Measurements from ENCODE around the gene UBE2S. TPM values are rescaled to one million over a fixed set of nuclear protein-coding genes. Genes with fewer than 3 reads are reported as not detected.

The UBE2S gene
- total RNA-seq, 1 experiment from 2014 or later = 635 TPM

DNA sequence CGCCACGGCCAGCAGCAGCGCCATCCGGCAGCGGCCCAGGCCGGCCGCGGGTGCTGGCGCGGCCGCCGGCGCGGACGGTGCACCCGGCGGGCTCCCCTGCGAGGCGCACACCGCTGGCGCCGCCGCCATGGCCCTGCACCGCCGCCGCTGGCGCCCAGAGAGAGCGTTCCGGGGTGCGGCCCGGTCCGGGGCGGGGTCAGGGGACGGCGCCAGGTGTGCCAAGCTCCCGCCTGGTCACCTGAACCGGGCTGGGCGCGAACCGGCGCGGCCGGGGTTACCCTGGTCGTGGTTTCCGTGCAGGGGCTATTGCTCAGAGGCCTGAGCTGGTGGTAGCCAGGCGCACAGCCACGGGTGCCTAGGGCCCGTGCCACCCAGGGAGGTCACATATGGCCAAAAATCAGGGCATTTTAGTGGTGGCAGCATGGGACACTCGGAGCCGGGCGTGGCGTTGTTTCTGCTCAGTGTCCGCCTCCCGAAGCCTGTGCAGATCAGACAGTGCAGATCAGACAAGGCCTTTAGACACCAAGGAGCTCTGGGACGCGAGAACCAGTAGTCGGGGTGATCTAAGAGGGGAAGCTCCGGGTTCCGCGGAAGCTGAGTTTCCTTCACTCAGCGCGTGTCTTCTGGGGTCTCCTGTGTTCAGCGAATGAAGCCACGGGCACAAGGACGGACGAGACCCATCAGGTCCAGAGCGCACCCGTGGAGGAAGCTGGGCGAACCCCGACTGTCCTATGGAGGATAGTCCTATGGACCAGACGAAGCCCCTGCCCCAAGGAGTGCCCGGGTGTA is 23.3 kb downstream of the UBE2S start, which contains the start of gene TMEM238:
TMEM238 (minus strand) TSS at position 162 of the 789 bp plus-strand sequence; CDS start at position 129, 33 bp downstream.
- peak; percentile 28 for ATAC-seq
- Histone ChIP-seq H3K9me3 (ENCODE audit: control insufficient read depth, insufficient read depth, low read depth, low read length) (no peaks in the 10 kb centered on the region), H3K27ac (ENCODE audit: low read length) (peak within 1 kb of the TSS; percentile 97), H3K27me3 (ENCODE audit: control insufficient read depth, insufficient read depth, low read length) (no peaks in the 10 kb centered on the region), H3K4me3 (ENCODE audit: low read depth in 2 of 2, low read length in 2 of 2) (peak within 1 kb of the TSS; percentile 75 to 98), H3K4me1 (ENCODE audit: control insufficient read depth, insufficient read depth, low read length) (peaks cover 30% of the 10 kb centered on the region), H3K36me3 (ENCODE audit: control insufficient read depth, insufficient read depth, low read length) (peaks cover 22% of the 10 kb centered on the region)
- ChIA-PET POLR2A (interaction anchor here (0.6 to 1.4 kb wide), 4 partner anchors 33 to 280 kb away, joined by 3 read pairs; partner anchors contain the start of gene KMT5C), CTCF (interaction anchor here (0.6 to 1.4 kb wide), 6 partner anchors 70 to 909 kb away, joined by 3 to 7 read pairs (median 6); no protein-coding TSS in a partner anchor)
- DNase-seq (ENCODE audit: low read depth, low spot score) = no peak
- no TSS peak for BruUV-seq (replicated peaks)
- TF ChIP-seq SIN3A (IDR thresholded peaks at IDR 0.05; ENCODE audit: borderline replicate concordance, insufficient read depth, low read depth, low read length) (no peak), TCF7L2 (IDR thresholded peaks at IDR 0.05; ENCODE audit: low read depth, low read length) (no peak), POLR2AphosphoS5 (IDR thresholded peaks at IDR 0.05; ENCODE audit: low read depth, low read length) (peak; percentile 17; the same call in 1 of the 2 replicates)
- TF ChIP-seq, protein P1, sequence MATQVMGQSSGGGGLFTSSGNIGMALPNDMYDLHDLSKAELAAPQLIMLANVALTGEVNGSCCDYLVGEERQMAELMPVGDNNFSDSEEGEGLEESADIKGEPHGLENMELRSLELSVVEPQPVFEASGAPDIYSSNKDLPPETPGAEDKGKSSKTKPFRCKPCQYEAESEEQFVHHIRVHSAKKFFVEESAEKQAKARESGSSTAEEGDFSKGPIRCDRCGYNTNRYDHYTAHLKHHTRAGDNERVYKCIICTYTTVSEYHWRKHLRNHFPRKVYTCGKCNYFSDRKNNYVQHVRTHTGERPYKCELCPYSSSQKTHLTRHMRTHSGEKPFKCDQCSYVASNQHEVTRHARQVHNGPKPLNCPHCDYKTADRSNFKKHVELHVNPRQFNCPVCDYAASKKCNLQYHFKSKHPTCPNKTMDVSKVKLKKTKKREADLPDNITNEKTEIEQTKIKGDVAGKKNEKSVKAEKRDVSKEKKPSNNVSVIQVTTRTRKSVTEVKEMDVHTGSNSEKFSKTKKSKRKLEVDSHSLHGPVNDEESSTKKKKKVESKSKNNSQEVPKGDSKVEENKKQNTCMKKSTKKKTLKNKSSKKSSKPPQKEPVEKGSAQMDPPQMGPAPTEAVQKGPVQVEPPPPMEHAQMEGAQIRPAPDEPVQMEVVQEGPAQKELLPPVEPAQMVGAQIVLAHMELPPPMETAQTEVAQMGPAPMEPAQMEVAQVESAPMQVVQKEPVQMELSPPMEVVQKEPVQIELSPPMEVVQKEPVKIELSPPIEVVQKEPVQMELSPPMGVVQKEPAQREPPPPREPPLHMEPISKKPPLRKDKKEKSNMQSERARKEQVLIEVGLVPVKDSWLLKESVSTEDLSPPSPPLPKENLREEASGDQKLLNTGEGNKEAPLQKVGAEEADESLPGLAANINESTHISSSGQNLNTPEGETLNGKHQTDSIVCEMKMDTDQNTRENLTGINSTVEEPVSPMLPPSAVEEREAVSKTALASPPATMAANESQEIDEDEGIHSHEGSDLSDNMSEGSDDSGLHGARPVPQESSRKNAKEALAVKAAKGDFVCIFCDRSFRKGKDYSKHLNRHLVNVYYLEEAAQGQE (IDR thresholded peaks at IDR 0.05; ENCODE audit: insufficient read depth in 1 of 2, low read depth in 2 of 2, low read length in 1 of 2) = no peak
- TF ChIP-seq, protein P2, sequence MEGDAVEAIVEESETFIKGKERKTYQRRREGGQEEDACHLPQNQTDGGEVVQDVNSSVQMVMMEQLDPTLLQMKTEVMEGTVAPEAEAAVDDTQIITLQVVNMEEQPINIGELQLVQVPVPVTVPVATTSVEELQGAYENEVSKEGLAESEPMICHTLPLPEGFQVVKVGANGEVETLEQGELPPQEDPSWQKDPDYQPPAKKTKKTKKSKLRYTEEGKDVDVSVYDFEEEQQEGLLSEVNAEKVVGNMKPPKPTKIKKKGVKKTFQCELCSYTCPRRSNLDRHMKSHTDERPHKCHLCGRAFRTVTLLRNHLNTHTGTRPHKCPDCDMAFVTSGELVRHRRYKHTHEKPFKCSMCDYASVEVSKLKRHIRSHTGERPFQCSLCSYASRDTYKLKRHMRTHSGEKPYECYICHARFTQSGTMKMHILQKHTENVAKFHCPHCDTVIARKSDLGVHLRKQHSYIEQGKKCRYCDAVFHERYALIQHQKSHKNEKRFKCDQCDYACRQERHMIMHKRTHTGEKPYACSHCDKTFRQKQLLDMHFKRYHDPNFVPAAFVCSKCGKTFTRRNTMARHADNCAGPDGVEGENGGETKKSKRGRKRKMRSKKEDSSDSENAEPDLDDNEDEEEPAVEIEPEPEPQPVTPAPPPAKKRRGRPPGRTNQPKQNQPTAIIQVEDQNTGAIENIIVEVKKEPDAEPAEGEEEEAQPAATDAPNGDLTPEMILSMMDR (IDR thresholded peaks at IDR 0.05) = no peak
- intact Hi-C loops (cut with micrococcal nuclease; ENCODE audit: unreplicated experiment) (no loop called here), in situ Hi-C loops (cut with HindIII; ENCODE audit: low pct_unique_long_range_greater_than_20kb, low sequenced_read_pairs) (no loop called here)

DNA sequence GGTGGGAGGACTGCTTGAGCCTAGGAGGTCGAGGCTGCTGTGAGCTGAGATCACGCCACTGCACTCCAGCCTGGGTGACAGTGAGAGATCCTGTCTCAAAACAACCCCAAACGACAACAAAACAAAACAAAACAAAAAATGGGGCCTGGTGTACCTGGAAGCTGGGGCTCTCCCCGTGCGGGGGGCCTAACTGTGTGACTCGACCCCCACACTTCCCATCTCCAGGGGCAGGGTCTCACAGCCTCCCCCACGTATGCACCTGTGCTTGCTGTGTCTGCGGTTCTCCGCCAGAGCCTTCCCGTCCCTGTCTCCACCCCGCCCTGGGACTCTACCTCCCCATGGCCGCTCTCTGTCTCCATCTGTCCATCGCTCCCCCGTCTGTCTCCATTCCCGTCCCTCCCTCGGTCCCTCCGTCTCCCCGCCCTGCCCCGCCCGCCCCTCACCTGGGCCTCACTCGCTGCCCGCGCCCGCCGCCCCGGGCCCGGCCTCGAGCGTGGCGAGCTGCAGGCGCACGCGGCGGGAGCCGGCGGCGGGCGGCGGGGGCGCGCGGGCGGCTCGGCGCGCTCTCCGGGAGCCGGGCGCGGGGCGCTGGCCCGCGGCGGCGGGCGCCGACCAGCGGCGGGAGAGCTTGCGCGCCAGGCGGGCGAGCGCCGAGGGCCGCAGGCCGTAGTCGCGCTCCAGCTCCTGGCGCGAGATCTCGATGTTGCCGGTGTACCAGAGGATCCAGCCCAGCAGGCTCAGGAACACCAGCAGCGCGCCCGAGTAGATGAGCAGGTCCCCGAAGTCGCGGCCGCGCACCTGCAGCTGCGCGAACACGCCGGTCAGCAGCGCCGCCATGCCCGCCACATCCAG is 24.1 kb downstream of the UBE2S start:
- peak overlapping the region; percentile 45 for H3K27ac ChIP-seq (ENCODE audit: low read length)
- ChIA-PET CTCF (interaction anchor here (0.5 to 1.4 kb wide), 8 partner anchors 71 to 908 kb away, joined by 3 to 7 read pairs (median 4); no protein-coding TSS in a partner anchor), POLR2A (interaction anchor here (0.6 to 1.4 kb wide), 3 partner anchors 44 to 434 kb away, joined by 3 to 7 read pairs (median 3); partner anchors contain the start of gene KMT5C)
- intact Hi-C loops (cut with micrococcal nuclease; ENCODE audit: unreplicated experiment) = no loop called here
- in situ Hi-C loops (cut with HindIII; ENCODE audit: low pct_unique_long_range_greater_than_20kb, low sequenced_read_pairs) = no loop called here
- peak overlapping the region; percentile 75 to 98 for H3K4me3 ChIP-seq (ENCODE audit: low read depth in 2 of 2, low read length in 2 of 2)
- no peak for DNase-seq (ENCODE audit: low read depth, low spot score)
- no peaks in the 10 kb centered on the region for H3K27me3 ChIP-seq (ENCODE audit: control insufficient read depth, insufficient read depth, low read length)
- peaks cover 21% of the 10 kb centered on the region for H3K4me1 ChIP-seq (ENCODE audit: control insufficient read depth, insufficient read depth, low read length)
- 0 out of 2 replicates have a peak, but pooled peaks have one; percentile 48 for TF ChIP-seq POLR2AphosphoS5 (IDR thresholded peaks at IDR 0.05; ENCODE audit: low read depth, low read length)
- TF ChIP-seq, protein P1 (IDR thresholded peaks at IDR 0.05; ENCODE audit: insufficient read depth in 1 of 2, low read depth in 2 of 2, low read length in 1 of 2) = no peak
- no peak for TF ChIP-seq SIN3A (IDR thresholded peaks at IDR 0.05; ENCODE audit: borderline replicate concordance, insufficient read depth, low read depth, low read length)
- TSS peak; percentile 63 for BruUV-seq (replicated peaks)
- peaks cover 16% of the 10 kb centered on the region for H3K36me3 ChIP-seq (ENCODE audit: control insufficient read depth, insufficient read depth, low read length)
- H3K9me3 ChIP-seq (ENCODE audit: control insufficient read depth, insufficient read depth, low read depth, low read length) = no peaks in the 10 kb centered on the region
- peak; percentile 63 for ATAC-seq
